A549 (cell line): Measurements from ENCODE around the gene SARS2.

Source experiments
- CTCF ChIP-seq: fragments of >200 bp; sonication (Bioruptor Twin); formaldehyde crosslinking; IDR thresholded peaks from 3 replicates; pipeline ENCODE4 v1.5.1; 2016
- ESRRA ChIP-seq: fragments of 150-350 bp; IDR thresholded peaks from 2 replicates; pipeline ENCODE4 v1.6.1; 2014; ENCODE audit warnings: mild to moderate bottlenecking, low read length, borderline replicate concordance
- HMGXB4 ChIP-seq: fragments of 250-450 bp; sonication (Bioruptor Pico); IDR thresholded peaks from 2 replicates; pipeline ENCODE4 v1.5.0; 2021; ENCODE audit warnings: mild to moderate bottlenecking, moderate library complexity, borderline replicate concordance
- RARB ChIP-seq: fragments of 250-450 bp; sonication (Bioruptor Pico); IDR thresholded peaks from 2 replicates; pipeline ENCODE4 v1.8.0; 2021; ENCODE audit warnings: mild to moderate bottlenecking, moderate library complexity
- USF2 ChIP-seq: fragments of 450-650 bp; IDR thresholded peaks from 2 replicates; pipeline ENCODE4 v1.6.1; 2014; ENCODE audit warnings: antibody characterized with exemption

DNA sequence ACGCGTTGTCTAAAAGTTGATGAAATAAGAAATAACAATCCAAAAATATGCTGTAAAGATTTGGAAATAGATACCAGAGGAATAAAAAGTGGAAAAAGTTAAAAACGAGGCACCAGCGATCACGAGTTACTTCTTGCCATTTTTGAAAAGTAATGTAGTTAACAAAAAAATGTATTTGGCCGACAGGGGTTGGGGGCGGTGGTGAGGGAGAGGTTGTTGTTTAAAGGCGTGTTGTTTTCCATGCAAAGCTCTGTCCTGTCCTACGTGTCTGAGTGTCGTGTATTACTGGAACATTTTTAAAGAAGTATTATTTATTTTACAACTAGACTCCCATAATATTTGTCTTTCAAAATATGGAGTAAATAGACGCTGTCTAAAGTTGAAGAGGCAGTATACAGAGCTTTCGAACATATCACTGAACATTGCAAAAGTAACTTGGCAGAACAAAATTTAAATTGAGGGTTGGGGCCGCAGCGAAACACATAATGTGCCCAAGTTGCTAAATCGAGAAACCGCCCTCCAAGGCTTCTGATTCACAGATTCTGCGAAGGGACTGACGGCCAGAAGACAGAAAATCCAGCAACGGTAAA is 44.2 kb upstream of the SARS2 start:
- no peak for TF ChIP-seq ESRRA
- TF ChIP-seq USF2: no peak
- TF ChIP-seq HMGXB4 (CRISPR knock-in tag): 0 out of 2 replicates have a peak, but pooled peaks have one; percentile 85
- TF ChIP-seq RARB (CRISPR knock-in tag): no peak
- TF ChIP-seq CTCF: no peak; the same call in 2 of the 3 replicates
